Retina (tissue), 1 donor: ENCODE data around the gene SCN10A.

Experiments
- DNase-seq: peaks from one replicate; pipeline ENCODE4 v3.0.0-alpha.2; 2016

The SCN10A gene

GRCh38 chr3:38650248-38650951 is 165.6 kb downstream of the SCN10A start:
- peak; percentile 48 for DNase-seq

- DNase-seq = peak; percentile 80
These were observed 166.3 kb downstream of the SCN10A start, which contains the start of gene SCN5A for GRCh38 chr3:38649500-38650247. TSS of gene SCN5A (minus strand) at chr3:38649687. CDS start at chr3:38633307, 16,380 bp downstream.

GRCh38 chr3:38648659-38649499 is 167.1 kb downstream of the SCN10A start:
- DNase-seq = peak; percentile 53

GRCh38 chr3:38648024-38648658 is 167.9 kb downstream of the SCN10A start:
- DNase-seq = peak; percentile 1

- peak; percentile 1 for DNase-seq
These were observed 168.6 kb downstream of the SCN10A start for GRCh38 chr3:38647217-38647970.
